HT1080 (cell line): ENCODE results near the gene YDJC. TPM values are rescaled to one million over a fixed set of nuclear protein-coding genes. Genes with fewer than 3 reads are reported as not detected.
"Not testable (repeated sequence)": the region's sequence is repeated elsewhere in the genome, so short reads cannot be mapped to it uniquely, and the experiment has no call there.

Experiments used
- DNase-seq: peaks from one replicate; pipeline ENCODE4 v3.0.0-alpha.2; 2015; ENCODE audit warnings: low read depth
- total RNA-seq: library from RNA; depleted of rRNA; stranded (reverse); fragments of >200 nt; shearing (Covaris generic); gene quantifications from 2 replicates; pipeline ENCODE4 v1.2.3, GENCODE V29; 2014

The YDJC gene
- total RNA-seq, 1 experiment from 2014 or later = 77.4 TPM

- DNase-seq = not testable (repeated sequence)
Measured at GRCh38 chr22:21609556-21610157, 20.2 kb downstream of the YDJC start.

- no peak for DNase-seq
Measured at GRCh38 chr22:21606775-21607174, 23.0 kb downstream of the YDJC start.

- DNase-seq = no peak
Measured at GRCh38 chr22:21605887-21606564, 23.8 kb downstream of the YDJC start.

GRCh38 chr22:21603973-21604372 is 25.8 kb downstream of the YDJC start:
- no peak for DNase-seq

GRCh38 chr22:21602579-21602978 is 27.2 kb downstream of the YDJC start:
- DNase-seq = no peak

- no peak for DNase-seq
Measured at GRCh38 chr22:21599053-21599893, 30.5 kb downstream of the YDJC start.

GRCh38 chr22:21598302-21598701 is 31.5 kb downstream of the YDJC start:
- no peak for DNase-seq

GRCh38 chr22:21596356-21597135 is 33.3 kb downstream of the YDJC start:
- DNase-seq = not testable (repeated sequence)

GRCh38 chr22:21594865-21595452 is 34.9 kb downstream of the YDJC start:
- DNase-seq = no peak

- DNase-seq = no peak
Measured at GRCh38 chr22:21593406-21594232, 36.2 kb downstream of the YDJC start.

- no peak for DNase-seq
Measured at GRCh38 chr22:21592422-21592821, 37.4 kb downstream of the YDJC start.

- DNase-seq = no peak
Measured at GRCh38 chr22:21591695-21592094, 38.1 kb downstream of the YDJC start.

GRCh38 chr22:21590809-21591641 is 38.8 kb downstream of the YDJC start:
- no peak for DNase-seq

GRCh38 chr22:21589396-21589795 is 40.4 kb downstream of the YDJC start:
- no peak for DNase-seq

GRCh38 chr22:21587803-21588611 is 41.8 kb downstream of the YDJC start:
- DNase-seq = no peak

- DNase-seq = no peak
Measured at GRCh38 chr22:21585389-21585788, 44.4 kb downstream of the YDJC start.

GRCh38 chr22:21582801-21583740 is 46.8 kb downstream of the YDJC start:
- no peak for DNase-seq
